IPS-18c (cell line): ENCODE measurements around the gene STRIT1.

Source experiments
- H3K4me3 ChIP-seq: 2 replicates; pipeline ENCODE4 v1.7.0; 2013; ENCODE audit warnings: low read depth, mild to moderate bottlenecking, low read length, moderate library complexity; ENCODE audit not compliant: insufficient read depth
- H3K9me3 ChIP-seq: one replicate; pipeline ENCODE4 v1.6.1; 2013; ENCODE audit warnings: mild to moderate bottlenecking, low read length, moderate library complexity; ENCODE audit not compliant: control insufficient read depth, insufficient read depth

STRIT1 gene

GRCh38 chr3:155244216-155244615 lies 49.3 kb downstream of the STRIT1 start:
- Histone ChIP-seq H3K9me3 (no peaks in the 10 kb centered on the region), H3K4me3 (no peak overlapping the region)

GRCh38 chr3:155243512-155243921 lies 50.0 kb downstream of the STRIT1 start:
- Histone ChIP-seq H3K4me3 (no peak overlapping the region), H3K9me3 (no peaks in the 10 kb centered on the region)

GRCh38 chr3:155242342-155242741 lies 51.1 kb downstream of the STRIT1 start:
- H3K9me3 ChIP-seq, result no peaks in the 10 kb centered on the region
- H3K4me3 ChIP-seq, result no peak overlapping the region

GRCh38 chr3:155241579-155241978 lies 51.9 kb downstream of the STRIT1 start:
- no peaks in the 10 kb centered on the region for H3K9me3 ChIP-seq
- H3K4me3 ChIP-seq, result no peak overlapping the region
